GM18909 (cell line): ENCODE results near the gene TGIF2LY.
"Not testable (repeated sequence)": the region's sequence is repeated elsewhere in the genome, so short reads cannot be mapped to it uniquely, and the experiment has no call there.

ENCODE experiments used
- ATAC-seq: cut with Tn5 transposase; IDR thresholded peaks from one replicate; pipeline ENCODE4 v1.9.1; 2021; ENCODE audit warnings: mild to moderate bottlenecking; ENCODE audit not compliant: unreplicated experiment, poor library complexity

TGIF2LY gene

GRCh38 chrY:3578767-3579166, at the start of gene TGIF2LY:
Gene TGIF2LY, plus strand, starts transcription at chrY:3579067. Its CDS starts 178 bp downstream, at chrY:3579245.
- not testable (repeated sequence) for ATAC-seq
